DMS 273 (cell line): ENCODE results near the gene NEIL1.
A peak's percentile ranks its signal among the peaks of the same experiment; 100 is the strongest.
"Not testable (repeated sequence)": the region's sequence is repeated elsewhere in the genome, so short reads cannot be mapped to it uniquely, and the experiment has no call there.

Experiments
- DNase-seq: peaks from one replicate; lab custom pipeline; 2025; ENCODE audit not compliant: unreplicated experiment; lab: John Stamatoyannopoulos, UW

The NEIL1 gene, protein sequence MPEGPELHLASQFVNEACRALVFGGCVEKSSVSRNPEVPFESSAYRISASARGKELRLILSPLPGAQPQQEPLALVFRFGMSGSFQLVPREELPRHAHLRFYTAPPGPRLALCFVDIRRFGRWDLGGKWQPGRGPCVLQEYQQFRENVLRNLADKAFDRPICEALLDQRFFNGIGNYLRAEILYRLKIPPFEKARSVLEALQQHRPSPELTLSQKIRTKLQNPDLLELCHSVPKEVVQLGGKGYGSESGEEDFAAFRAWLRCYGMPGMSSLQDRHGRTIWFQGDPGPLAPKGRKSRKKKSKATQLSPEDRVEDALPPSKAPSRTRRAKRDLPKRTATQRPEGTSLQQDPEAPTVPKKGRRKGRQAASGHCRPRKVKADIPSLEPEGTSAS

GRCh38 chr15:75346796-75347221 is at the start of gene NEIL1:
Gene NEIL1 (plus strand): TSS chr15:75347039. CDS start chr15:75348906, 1,867 bp downstream.
- DNase-seq: no peak

DNA sequence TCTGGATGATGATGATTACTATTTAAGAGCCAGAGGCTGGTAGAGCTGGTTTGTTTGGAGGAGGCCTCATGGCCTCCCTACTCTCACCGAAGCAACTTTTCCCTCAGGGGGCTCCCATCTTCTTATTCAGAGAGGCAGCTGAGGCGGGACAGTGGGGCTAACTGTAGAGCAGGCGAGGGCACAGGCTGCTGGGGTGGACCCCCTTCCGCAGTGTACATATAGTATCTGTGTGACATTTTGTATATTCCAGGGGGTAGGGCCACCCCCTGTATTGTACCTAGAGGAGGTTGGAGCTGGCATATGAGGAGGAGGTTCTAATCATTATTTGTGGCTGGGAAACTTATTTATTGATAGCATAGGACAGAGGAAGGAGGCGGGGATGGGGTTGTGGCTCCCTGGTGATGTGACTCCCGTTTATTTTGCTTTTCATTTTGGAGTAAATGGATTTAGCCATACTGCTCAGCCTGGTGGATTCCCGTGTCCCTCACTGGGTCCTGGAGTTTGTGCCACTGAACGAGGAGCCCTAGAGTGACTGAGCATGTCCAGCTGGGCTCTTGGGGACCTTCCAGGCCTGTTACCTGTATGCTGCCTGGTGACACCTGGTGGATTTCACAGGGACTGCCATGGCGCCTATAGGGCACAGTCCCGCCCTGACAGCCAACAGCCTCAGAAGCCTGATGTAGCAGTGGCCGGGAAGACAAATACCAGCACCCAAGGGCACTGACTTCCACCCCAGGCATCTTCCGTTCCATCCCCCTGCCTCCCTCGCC is 48.1 kb upstream of the NEIL1 start:
- not testable (repeated sequence) for DNase-seq

GRCh38 chr15:75299311-75299688 is 47.5 kb upstream of the NEIL1 start:
- DNase-seq: not testable (repeated sequence)

- DNase-seq: not testable (repeated sequence)
Measured at GRCh38 chr15:75300026-75300425, 46.8 kb upstream of the NEIL1 start.

DNA sequence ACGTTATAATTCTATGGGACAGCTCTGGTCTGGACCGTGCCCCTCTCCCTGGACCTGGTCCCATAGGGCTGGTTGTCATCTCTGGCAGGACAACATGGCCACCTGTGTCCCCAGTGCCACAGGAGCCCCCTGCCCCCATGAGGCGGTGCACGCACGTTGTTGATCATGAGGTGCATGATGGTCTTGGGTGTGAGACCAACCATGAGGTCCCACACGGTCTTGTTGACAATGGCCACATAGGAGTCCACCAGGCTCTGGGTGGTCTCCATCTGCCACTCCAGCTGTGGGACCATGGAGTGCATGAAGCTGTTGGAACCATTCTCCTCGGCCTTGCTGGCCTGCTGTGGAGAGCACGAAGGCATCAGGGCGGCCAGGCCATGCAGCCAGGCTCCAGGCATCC is 44.5 kb upstream of the NEIL1 start:
- DNase-seq: no peak

- not testable (repeated sequence) for DNase-seq
Measured at GRCh38 chr15:75302753-75303152, 44.1 kb upstream of the NEIL1 start.

DNA sequence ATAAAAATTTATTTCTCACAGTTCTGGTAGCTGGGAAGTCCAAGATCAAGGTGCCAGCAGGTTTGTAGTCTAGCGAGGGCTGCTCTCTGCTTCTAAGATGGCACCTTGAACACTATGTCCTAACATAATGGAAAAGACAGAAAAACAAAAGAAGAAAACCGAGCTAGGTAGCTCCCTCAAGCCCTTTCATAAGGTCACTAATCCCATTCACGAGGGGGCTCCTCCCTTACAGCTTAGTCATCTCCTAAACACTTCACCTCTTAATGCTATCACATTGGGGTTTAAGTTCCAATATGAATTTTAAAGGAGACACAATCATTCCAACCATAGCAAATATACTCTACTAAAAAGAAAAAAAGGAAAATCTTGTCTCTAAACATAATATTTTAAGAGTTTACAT is 40.7 kb upstream of the NEIL1 start:
- DNase-seq: no peak

- DNase-seq: peak; percentile 84
Measured at GRCh38 chr15:75307778-75308390, 39.0 kb upstream of the NEIL1 start.

DNA sequence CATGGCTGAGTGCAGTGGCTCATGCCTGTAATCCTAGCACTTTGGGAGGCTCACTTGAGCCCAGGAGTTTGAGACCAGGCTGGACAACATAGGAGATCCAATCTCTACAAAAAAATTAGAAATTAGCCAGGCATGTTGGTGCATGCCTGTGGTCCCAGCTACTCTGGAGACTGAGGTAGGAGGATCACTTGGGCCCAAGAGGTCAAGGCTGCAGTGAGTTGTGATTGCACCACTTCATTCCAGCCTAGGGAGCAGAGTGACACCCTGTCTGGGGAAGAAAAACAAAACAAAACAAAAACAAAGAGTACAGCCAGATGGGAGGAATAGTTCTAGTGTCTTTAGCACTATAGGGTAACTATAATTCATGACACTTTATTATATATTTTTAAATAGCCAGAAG is 37.1 kb upstream of the NEIL1 start:
- no peak for DNase-seq

DNA sequence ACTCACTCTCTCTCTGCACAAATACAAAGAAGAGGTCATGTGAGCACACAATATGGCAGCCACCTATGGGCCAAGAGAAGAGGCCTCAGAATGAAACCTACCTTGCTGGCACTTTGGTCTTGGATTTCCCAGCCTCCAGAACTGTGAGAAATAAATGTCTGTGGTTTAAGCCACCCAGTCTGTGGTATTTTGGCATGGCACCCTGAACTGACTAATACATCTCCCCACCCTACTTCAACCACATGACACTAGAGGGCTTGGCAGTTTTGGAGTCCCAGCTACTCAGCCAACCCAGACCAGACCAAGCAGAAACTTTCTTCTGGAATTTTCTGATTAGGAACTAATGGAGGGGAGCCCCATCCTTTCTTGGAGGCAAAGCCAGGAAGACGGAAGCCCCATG is 34.3 kb upstream of the NEIL1 start:
- not testable (repeated sequence) for DNase-seq

- no peak for DNase-seq
Measured at GRCh38 chr15:75313116-75313845, 33.6 kb upstream of the NEIL1 start.

- no peak for DNase-seq
Measured at GRCh38 chr15:75314552-75315290, 32.1 kb upstream of the NEIL1 start.

DNA sequence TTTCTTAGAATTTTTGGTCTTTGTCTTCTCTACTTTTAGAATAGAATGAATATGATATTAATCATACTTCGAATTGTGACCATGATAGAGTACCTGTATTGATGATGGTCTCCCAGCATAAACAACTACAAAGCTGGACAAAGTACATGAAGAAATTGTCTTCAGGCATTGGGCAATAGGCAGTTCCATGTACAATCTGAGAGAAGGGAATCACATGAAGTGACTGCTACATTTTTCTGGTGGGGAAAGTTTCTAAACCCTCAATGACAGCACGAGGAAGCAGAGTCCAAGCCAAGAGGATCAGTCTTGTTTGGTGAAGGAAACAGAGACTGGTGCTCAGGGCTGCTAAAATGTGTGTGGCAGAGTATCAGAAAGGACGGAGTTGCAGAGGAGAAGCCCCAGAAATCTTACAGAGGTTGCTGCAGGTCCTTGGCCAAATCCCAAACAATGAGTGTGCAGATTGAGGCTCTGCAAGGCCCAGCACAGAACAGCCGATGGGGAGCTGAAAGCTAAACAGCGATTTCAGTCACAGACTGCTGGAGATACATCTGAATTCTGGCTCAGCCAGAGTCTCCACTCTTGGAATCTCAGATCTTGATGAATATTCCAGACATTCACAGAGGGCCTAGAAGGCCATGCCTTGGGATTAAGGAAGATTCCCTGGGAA is 27.5 kb upstream of the NEIL1 start:
- DNase-seq: not testable (repeated sequence)

DNA sequence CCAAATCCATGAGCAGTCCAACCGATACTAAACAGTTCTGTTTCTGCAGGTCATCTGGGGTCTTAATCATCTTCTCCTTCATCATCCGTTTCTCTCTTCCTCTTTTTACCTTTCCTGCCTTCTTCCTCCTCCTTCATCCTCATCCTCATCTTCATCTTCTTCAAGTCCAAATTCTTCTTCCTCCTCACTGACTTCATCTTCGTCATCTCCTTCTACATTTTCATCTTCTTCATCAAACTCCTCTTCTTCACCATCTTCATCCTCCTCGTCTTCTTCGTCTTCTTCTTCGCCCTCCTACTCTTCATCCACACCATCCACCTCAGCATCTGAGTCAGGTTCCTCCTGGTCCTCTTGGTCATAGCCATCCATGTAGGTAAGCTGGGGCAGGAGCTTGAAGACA is 25.1 kb upstream of the NEIL1 start:
- DNase-seq: no peak

DNA sequence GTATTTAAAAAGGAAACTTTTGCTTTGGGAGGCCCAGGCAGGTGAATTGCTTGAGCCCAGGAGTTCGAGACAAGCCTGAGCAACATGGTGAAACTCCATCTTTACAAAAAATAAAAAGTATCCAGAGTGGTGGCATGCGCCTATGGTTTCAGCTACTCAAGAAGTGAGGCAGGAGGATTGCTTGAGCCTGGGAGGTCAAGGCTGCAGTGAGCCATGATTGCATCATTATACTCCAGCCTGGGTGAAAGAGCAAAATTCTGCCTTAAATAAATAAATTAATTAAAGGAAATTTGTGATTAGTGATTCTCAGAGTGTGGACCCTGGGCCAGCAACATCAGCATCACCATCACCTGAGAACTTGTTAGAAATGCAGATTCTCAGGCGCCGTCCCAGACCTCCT is 20.9 kb upstream of the NEIL1 start:
- no peak for DNase-seq

GRCh38 chr15:75327005-75327404 is 19.8 kb upstream of the NEIL1 start:
- no peak for DNase-seq

- DNase-seq: no peak
Measured at GRCh38 chr15:75327491-75327890, 19.3 kb upstream of the NEIL1 start.

- no peak for DNase-seq
Measured at GRCh38 chr15:75328493-75329314, 18.1 kb upstream of the NEIL1 start.

DNA sequence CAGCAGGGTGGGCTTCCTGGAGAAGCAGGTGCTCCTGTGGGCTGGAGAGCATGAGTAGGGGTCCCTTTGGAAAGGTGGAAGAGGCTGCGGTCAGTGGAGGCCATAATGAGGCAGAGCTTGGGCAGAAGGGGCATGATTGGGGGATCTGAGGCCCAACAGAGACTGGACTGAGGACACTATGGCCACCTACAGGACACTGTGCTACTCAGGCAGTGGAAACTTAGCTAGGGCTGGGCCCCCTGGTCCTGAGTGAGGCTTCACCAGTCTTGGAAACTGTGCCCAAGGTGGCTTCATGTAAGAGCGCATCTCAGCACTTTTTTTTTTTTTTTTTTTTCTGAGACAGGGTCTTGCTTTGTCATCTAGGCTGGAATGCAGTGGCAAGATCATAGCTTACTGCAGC is 17.3 kb upstream of the NEIL1 start:
- no peak for DNase-seq
